ENCODE results near the gene LRP1.

Gene LRP1

DNA sequence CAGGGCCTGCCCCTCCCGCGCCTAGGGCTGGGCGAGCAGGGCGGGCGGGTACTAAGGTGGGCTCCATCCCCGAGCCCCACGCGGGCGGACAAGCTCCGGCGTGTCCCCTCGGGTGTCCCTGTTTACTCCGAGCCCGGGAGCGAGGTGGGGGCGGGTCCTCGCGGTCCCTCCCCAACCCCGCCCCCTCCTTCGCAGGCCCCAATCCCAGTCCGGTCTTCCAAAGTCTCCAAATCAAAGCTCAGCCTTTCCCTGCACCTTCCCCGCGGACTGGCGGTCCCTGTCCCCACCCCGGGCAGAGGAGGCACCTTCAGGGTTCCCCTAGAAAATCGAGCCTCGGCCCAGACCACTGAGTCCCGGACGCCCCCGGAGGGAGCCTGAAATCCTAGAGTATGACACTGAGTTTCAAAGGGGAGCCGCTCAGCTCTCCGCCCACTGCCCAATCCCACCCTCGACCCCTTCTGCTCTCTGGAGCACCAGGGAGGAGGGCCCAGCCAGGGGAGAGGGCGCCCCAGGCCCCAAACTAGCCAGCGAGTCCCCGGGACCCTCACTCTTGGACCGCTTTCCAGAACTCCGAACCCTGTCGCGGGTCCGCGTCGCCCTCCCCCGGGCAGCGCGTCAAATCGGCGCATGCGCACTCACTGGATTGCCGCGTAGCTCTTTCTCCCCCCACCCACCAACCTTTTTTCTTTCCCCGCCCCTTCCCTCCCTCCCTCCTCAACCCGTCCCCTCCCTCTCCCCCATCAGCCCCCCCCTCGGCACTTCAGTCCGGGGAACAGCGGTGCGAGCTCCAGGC is at the start of gene LRP1:
Gene LRP1 (plus strand): TSS at position 758 of the 793 bp plus-strand sequence. CDS start 482 bp downstream, outside the sequence.
- DNase-seq (ENCODE audit: low read depth), result no peak
- TF ChIP-seq MYC (IDR thresholded peaks at IDR 0.05; ENCODE audit: low read depth, low read length), result no peak
- TF ChIP-seq, protein P1, sequence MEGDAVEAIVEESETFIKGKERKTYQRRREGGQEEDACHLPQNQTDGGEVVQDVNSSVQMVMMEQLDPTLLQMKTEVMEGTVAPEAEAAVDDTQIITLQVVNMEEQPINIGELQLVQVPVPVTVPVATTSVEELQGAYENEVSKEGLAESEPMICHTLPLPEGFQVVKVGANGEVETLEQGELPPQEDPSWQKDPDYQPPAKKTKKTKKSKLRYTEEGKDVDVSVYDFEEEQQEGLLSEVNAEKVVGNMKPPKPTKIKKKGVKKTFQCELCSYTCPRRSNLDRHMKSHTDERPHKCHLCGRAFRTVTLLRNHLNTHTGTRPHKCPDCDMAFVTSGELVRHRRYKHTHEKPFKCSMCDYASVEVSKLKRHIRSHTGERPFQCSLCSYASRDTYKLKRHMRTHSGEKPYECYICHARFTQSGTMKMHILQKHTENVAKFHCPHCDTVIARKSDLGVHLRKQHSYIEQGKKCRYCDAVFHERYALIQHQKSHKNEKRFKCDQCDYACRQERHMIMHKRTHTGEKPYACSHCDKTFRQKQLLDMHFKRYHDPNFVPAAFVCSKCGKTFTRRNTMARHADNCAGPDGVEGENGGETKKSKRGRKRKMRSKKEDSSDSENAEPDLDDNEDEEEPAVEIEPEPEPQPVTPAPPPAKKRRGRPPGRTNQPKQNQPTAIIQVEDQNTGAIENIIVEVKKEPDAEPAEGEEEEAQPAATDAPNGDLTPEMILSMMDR (IDR thresholded peaks at IDR 0.05; ENCODE audit: low read depth, low read length), result no peak
- TF ChIP-seq, protein P2, sequence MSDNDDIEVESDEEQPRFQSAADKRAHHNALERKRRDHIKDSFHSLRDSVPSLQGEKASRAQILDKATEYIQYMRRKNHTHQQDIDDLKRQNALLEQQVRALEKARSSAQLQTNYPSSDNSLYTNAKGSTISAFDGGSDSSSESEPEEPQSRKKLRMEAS (IDR thresholded peaks at IDR 0.05; ENCODE audit: low read depth, low read length), result no peak
- no peak for TF ChIP-seq POLR2A (IDR thresholded peaks at IDR 0.05; ENCODE audit: extremely low read depth, insufficient read length)
- peak within 1 kb of the TSS; percentile 40 for H3K4me3 ChIP-seq (ENCODE audit: low read depth, low read length)

DNA sequence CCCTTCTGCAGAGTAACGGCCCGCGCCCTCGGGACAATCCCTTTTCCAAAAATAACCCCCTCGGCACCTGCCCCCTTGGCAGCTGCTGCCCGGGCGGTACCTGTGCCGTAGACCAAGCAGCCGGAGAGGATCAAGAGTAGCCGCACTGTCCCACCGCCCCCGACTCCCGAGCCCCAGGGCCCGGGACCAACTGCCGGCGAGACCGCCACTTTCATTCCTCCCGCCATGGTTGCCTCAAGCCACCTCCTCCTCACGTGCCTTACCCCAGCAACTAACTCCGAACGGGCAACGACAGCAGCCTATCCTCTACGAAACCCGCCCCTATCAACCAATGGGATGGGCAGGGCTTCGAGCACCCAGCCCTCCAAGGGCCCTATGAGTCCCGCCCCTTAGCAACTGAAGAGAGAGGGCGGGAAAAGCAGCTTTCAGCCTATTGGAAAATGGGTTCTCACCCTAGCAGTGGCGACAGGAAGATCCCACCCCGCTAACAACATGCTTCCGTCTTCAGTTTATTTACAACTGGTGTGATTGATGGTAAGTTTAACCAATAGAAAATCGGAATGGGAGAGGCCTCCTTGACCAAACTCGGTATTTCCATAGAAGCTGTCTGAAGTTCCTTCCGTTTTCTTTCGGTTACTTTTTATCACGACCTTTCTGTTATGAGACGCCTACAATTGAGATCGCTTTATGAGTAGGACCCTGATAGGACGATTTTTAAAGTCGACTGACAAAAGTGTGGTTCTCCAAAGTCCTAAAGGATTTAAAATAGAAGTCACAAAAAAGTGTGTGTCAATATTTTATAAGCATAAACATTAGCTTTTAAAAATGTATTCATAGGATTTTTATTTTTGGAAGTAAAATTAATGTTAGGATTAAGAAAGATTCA is 49.5 kb upstream of the LRP1 start, which contains the start of gene NEMP1:
Gene NEMP1 (minus strand): TSS at position 273 of the 886 bp plus-strand sequence. CDS start 46 bp downstream, at position 227.
- peak; percentile 77 for TF ChIP-seq POLR2A (IDR thresholded peaks at IDR 0.05; ENCODE audit: extremely low read depth, insufficient read length)
- TF ChIP-seq, protein P1 (IDR thresholded peaks at IDR 0.05; ENCODE audit: low read depth, low read length), result no peak
- TF ChIP-seq MYC (IDR thresholded peaks at IDR 0.05; ENCODE audit: low read depth, low read length), result peak; percentile 16; the same call in 1 of the 2 replicates
- TF ChIP-seq, protein P2 (IDR thresholded peaks at IDR 0.05; ENCODE audit: low read depth, low read length), result peak; percentile 88
- peak; percentile 100 for DNase-seq (ENCODE audit: low read depth)

DNA sequence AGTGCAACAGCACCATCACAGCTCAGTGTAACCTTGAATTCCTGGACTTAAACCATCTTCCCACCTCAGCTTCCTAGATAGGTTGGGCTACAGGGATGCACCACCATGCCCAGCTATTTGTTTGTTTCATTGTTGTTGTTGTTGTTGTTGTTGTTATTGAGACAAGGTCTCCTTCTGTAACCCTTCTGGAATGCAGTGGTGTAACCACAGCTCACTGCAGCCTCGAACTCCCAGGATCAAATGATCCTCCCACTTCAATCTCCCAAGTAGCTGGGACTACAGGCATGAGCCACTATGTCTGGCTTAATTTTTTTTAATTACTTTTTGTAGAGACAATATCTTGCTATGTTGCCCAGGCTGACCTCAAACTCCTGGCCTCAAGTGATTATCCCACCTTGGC is 48.5 kb upstream of the LRP1 start:
- no peak for DNase-seq (ENCODE audit: low read depth)
- no peak overlapping the region for H3K4me3 ChIP-seq (ENCODE audit: low read depth, low read length)
- TF ChIP-seq MYC (IDR thresholded peaks at IDR 0.05; ENCODE audit: low read depth, low read length) (no peak), POLR2A (IDR thresholded peaks at IDR 0.05; ENCODE audit: extremely low read depth, insufficient read length) (no peak)
- TF ChIP-seq, protein P2 (IDR thresholded peaks at IDR 0.05; ENCODE audit: low read depth, low read length), result no peak
- TF ChIP-seq, protein P1 (IDR thresholded peaks at IDR 0.05; ENCODE audit: low read depth, low read length), result no peak

More for the DNA sequence above, 49.5 kb upstream of the LRP1 start, which contains the start of gene NEMP1:
- H3K4me3 ChIP-seq (ENCODE audit: low read depth, low read length), result peak within 1 kb of the TSS; percentile 86

DNA sequence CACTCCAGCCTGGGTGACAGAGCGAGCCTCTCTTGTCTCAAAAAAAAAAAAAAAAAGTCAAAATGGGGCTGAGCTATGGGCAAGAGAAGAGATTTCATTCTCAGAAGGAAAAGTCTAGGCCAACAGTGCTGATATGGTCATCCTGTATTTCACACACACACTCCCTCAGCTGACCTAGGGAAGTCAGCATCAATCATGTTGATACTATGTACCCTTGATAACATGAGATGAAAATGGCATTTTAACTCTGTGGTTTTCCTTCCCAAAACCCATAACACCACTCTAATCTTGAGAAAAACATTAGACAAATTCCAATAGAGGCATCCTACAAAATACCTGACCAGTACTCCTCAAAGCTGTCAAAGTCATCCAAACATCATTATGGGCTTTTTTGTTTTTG is 47.4 kb upstream of the LRP1 start:
- no peak for DNase-seq (ENCODE audit: low read depth)

More for the DNA sequence above, 47.4 kb upstream of the LRP1 start:
- TF ChIP-seq, protein P2 (IDR thresholded peaks at IDR 0.05; ENCODE audit: low read depth, low read length), result no peak
- no peak for TF ChIP-seq POLR2A (IDR thresholded peaks at IDR 0.05; ENCODE audit: extremely low read depth, insufficient read length)
- TF ChIP-seq MYC (IDR thresholded peaks at IDR 0.05; ENCODE audit: low read depth, low read length), result no peak
- TF ChIP-seq, protein P1 (IDR thresholded peaks at IDR 0.05; ENCODE audit: low read depth, low read length), result no peak
- H3K4me3 ChIP-seq (ENCODE audit: low read depth, low read length), result no peak overlapping the region
